Measurements from ENCODE around the gene CAPN12.

DNA sequence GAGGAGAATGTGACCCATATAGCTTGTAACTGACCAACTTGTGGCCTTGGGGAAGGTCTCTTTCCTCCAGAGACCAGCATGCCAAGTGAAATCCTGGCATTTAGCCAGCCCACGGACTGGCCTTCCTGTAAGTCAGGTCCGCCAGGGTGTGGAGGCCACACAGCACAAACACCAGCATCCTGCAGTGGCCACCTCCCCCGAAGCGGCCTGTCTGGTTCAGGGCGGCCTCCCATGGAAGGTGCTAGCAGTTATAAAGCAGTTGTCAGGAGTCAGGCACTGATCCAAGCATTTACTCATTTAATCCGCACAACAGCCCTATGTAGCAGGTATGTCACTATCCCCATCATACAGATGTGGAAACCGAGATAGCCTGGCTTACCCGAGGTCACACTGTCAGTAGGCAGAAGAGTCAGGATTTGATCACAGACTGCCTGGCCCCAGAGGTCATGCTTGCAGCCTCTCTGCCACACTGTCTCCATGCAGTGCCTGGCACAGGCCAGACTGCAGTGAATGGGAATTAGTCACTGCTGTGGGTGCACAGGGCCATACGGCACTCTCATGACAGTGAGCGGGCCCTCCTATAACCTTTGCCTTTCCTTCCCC lies 36.7 kb downstream of the CAPN12 start:
- TF ChIP-seq, protein P1, sequence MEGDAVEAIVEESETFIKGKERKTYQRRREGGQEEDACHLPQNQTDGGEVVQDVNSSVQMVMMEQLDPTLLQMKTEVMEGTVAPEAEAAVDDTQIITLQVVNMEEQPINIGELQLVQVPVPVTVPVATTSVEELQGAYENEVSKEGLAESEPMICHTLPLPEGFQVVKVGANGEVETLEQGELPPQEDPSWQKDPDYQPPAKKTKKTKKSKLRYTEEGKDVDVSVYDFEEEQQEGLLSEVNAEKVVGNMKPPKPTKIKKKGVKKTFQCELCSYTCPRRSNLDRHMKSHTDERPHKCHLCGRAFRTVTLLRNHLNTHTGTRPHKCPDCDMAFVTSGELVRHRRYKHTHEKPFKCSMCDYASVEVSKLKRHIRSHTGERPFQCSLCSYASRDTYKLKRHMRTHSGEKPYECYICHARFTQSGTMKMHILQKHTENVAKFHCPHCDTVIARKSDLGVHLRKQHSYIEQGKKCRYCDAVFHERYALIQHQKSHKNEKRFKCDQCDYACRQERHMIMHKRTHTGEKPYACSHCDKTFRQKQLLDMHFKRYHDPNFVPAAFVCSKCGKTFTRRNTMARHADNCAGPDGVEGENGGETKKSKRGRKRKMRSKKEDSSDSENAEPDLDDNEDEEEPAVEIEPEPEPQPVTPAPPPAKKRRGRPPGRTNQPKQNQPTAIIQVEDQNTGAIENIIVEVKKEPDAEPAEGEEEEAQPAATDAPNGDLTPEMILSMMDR (IDR thresholded peaks at IDR 0.05 in 8 of 11, conservative IDR thresholded peaks at IDR 0.05 in 3 of 11): no peak
- peak; percentile 80 to 84 (median 80) for TF ChIP-seq POLR2AphosphoS5 (IDR thresholded peaks at IDR 0.05)
